ENCODE measurements around the gene TWNK. TPM values are rescaled to one million over a fixed set of nuclear protein-coding genes. Genes with fewer than 3 reads are reported as not detected.
A peak's percentile ranks its signal among the peaks of the same experiment; 100 is the strongest.
"Not testable (repeated sequence)": the region's sequence is repeated elsewhere in the genome, so short reads cannot be mapped to it uniquely, and the experiment has no call there.

TWNK gene
- total RNA-seq, 1 donor from 2014 or later = 5.4 TPM

DNA sequence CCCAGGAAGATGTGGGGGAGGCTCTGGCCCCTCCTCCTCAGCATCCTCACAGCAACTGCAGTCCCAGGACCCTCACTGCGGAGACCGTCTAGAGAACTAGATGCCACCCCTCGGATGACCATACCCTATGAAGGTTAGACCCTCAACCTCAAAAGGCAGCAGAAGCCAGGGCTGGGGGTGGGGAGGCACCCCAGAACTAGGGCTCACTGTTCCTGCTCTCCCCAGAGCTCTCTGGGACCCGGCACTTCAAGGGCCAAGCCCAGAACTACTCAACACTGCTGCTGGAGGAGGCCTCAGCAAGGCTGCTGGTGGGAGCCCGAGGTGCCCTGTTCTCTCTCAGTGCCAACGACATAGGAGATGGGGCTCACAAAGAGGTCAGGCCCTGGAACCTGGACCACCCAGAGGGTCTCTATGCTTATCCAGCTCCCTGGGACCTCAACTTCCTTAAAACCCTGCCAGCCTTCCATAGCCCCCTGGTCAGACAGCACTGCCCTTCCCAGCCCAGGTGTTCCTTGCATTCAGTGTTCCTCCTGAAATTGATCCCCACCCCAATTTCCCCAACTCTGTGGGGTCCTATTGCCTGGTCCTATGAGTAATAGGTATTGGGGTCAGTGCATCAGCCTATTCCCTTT, 14.3 kb upstream of the TWNK start:
- H3K36me3 Mint-ChIP-seq (ENCODE audit: low read depth) = no peaks in the 10 kb centered on the region
- TF ChIP-seq, protein P1, sequence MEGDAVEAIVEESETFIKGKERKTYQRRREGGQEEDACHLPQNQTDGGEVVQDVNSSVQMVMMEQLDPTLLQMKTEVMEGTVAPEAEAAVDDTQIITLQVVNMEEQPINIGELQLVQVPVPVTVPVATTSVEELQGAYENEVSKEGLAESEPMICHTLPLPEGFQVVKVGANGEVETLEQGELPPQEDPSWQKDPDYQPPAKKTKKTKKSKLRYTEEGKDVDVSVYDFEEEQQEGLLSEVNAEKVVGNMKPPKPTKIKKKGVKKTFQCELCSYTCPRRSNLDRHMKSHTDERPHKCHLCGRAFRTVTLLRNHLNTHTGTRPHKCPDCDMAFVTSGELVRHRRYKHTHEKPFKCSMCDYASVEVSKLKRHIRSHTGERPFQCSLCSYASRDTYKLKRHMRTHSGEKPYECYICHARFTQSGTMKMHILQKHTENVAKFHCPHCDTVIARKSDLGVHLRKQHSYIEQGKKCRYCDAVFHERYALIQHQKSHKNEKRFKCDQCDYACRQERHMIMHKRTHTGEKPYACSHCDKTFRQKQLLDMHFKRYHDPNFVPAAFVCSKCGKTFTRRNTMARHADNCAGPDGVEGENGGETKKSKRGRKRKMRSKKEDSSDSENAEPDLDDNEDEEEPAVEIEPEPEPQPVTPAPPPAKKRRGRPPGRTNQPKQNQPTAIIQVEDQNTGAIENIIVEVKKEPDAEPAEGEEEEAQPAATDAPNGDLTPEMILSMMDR (IDR thresholded peaks at IDR 0.05) = no peak
- no peak overlapping the region for H3K4me3 Mint-ChIP-seq (ENCODE audit: unreplicated experiment)
- no peaks in the 10 kb centered on the region for H3K27me3 Mint-ChIP-seq (ENCODE audit: low read depth)
- H3K27ac Mint-ChIP-seq (ENCODE audit: unreplicated experiment) = no peak overlapping the region
- H3K4me1 Mint-ChIP-seq (ENCODE audit: low read depth) = peaks cover 12% of the 10 kb centered on the region
- no peak for DNase-seq (ENCODE audit: low spot score)
- H3K9me3 Mint-ChIP-seq (ENCODE audit: low read depth) = no peaks in the 10 kb centered on the region

GRCh38 chr10:100975397-100975796, 11.9 kb upstream of the TWNK start:
- not testable (repeated sequence) for H3K36me3 Mint-ChIP-seq (ENCODE audit: low read depth); H3K4me1 Mint-ChIP-seq (ENCODE audit: low read depth); H3K9me3 Mint-ChIP-seq (ENCODE audit: low read depth); H3K4me3 Mint-ChIP-seq (ENCODE audit: unreplicated experiment); H3K27ac Mint-ChIP-seq (ENCODE audit: unreplicated experiment); H3K27me3 Mint-ChIP-seq (ENCODE audit: low read depth)
- DNase-seq (ENCODE audit: low spot score) = peak; percentile 9

DNA sequence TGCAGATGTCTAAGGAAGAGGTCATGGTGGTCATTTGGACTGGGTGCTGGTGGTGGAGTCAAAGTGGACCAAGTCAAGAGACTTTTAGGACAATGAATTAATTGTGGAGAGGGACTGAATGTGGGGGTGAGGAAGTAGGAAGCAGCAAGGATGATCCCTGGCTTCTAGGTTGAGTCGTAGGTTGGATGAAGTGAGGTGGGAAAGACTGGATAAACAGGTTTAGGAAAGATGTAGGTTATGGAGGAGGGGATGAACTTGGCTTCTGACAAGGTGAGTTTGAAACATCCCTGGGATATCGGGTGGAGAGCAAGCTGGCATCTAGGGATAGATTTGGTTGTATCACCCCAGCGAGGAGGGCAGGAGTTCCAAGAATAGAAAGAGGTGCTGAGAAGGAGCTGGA, 10.4 kb upstream of the TWNK start:
- H3K4me1 Mint-ChIP-seq (ENCODE audit: low read depth) = no peaks in the 10 kb centered on the region

DNA sequence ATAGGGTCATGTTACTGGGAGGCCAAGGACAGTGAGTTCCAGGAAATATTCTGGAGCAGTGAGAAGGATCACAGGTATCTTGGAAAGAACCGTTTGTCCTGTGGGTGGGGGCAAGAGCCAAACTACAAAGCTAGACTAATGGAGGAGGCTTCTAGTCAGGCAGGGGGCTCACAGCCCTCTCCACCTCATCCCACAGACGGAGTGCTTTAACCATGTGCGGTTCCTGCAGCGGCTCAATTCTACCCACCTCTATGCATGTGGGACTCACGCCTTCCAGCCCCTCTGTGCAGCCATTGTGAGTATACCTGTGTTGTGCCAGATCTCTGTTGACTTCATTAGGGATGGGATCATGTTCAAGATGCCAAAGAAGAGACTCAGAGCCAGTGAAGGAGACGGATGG, 9.9 kb upstream of the TWNK start:
- H3K36me3 Mint-ChIP-seq (ENCODE audit: low read depth) = peaks cover 6% of the 10 kb centered on the region
- no peak overlapping the region for H3K27ac Mint-ChIP-seq (ENCODE audit: unreplicated experiment)
- no peaks in the 10 kb centered on the region for H3K27me3 Mint-ChIP-seq (ENCODE audit: low read depth)
- H3K9me3 Mint-ChIP-seq (ENCODE audit: low read depth) = no peaks in the 10 kb centered on the region
- peak; percentile 46 for DNase-seq (ENCODE audit: low spot score)
- H3K4me1 Mint-ChIP-seq (ENCODE audit: low read depth) = no peaks in the 10 kb centered on the region
- H3K4me3 Mint-ChIP-seq (ENCODE audit: unreplicated experiment) = no peak overlapping the region
- TF ChIP-seq, protein P1 (IDR thresholded peaks at IDR 0.05) = no peak

More for the DNA sequence above, 10.4 kb upstream of the TWNK start:
- Mint-ChIP-seq H3K4me3 (ENCODE audit: unreplicated experiment) (no peak overlapping the region), H3K27me3 (ENCODE audit: low read depth) (no peaks in the 10 kb centered on the region), H3K27ac (ENCODE audit: unreplicated experiment) (no peak overlapping the region), H3K36me3 (ENCODE audit: low read depth) (peaks cover 4% of the 10 kb centered on the region), H3K9me3 (ENCODE audit: low read depth) (no peaks in the 10 kb centered on the region)
- no peak for DNase-seq (ENCODE audit: low spot score)
- TF ChIP-seq, protein P1 (IDR thresholded peaks at IDR 0.05) = no peak

GRCh38 chr10:100978121-100978900, 9.0 kb upstream of the TWNK start:
- no peaks in the 10 kb centered on the region for H3K9me3 Mint-ChIP-seq (ENCODE audit: low read depth)
- H3K4me3 Mint-ChIP-seq (ENCODE audit: unreplicated experiment) = no peak overlapping the region
- peak; percentile 30 for DNase-seq (ENCODE audit: low spot score)
- H3K4me1 Mint-ChIP-seq (ENCODE audit: low read depth) = no peaks in the 10 kb centered on the region
- TF ChIP-seq, protein P1 (IDR thresholded peaks at IDR 0.05) = no peak
- peaks cover 6% of the 10 kb centered on the region for H3K36me3 Mint-ChIP-seq (ENCODE audit: low read depth)
- no peak overlapping the region for H3K27ac Mint-ChIP-seq (ENCODE audit: unreplicated experiment)
- no peaks in the 10 kb centered on the region for H3K27me3 Mint-ChIP-seq (ENCODE audit: low read depth)

DNA sequence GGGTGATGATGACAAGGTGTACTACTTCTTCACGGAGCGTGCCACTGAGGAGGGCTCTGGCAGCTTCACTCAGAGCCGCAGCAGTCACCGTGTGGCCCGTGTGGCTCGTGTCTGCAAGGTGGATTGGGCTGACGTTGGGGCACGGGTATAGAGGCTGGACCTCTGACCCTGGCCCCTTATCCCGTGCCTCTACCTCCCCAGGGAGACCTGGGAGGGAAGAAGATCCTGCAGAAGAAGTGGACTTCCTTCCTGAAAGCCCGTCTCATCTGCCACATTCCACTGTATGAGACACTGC, 8.5 kb upstream of the TWNK start:
- DNase-seq (ENCODE audit: low spot score) = peak; percentile 58

More for the DNA sequence above, 8.5 kb upstream of the TWNK start:
- Mint-ChIP-seq H3K27ac (ENCODE audit: unreplicated experiment) (no peak overlapping the region), H3K4me3 (ENCODE audit: unreplicated experiment) (no peak overlapping the region), H3K27me3 (ENCODE audit: low read depth) (no peaks in the 10 kb centered on the region), H3K9me3 (ENCODE audit: low read depth) (no peaks in the 10 kb centered on the region), H3K36me3 (ENCODE audit: low read depth) (peaks cover 6% of the 10 kb centered on the region), H3K4me1 (ENCODE audit: low read depth) (no peaks in the 10 kb centered on the region)
- TF ChIP-seq, protein P1 (IDR thresholded peaks at IDR 0.05) = no peak

All from chondrocyte (in vitro differentiated cells).